ACC112 (cell line): ENCODE measurements around the gene TXNRD3.
A peak's percentile ranks its signal among the peaks of the same experiment; 100 is the strongest.

Experiments
- H2AFZ ChIP-seq: fragments of 200-600 bp; sonication (generic); one replicate; pipeline ENCODE4 v1.6.0; 2017; ENCODE audit warnings: antibody characterized with exemption, low read length; ENCODE audit not compliant: unreplicated experiment
- H3K27ac ChIP-seq: fragments of 200-600 bp; sonication (generic); 2 replicates; pipeline ENCODE4 v1.5.1; 2014; ENCODE audit warnings: low read depth, mild to moderate bottlenecking, antibody characterized with exemption, low read length, moderate library complexity
- H3K27me3 ChIP-seq: fragments of 200-600 bp; sonication (generic); 2 replicates; pipeline ENCODE4 v1.6.1; 2014; ENCODE audit warnings: mild to moderate bottlenecking, antibody characterized with exemption, low read length, moderate library complexity, mixed read lengths; ENCODE audit not compliant: insufficient read depth
- H3K36me3 ChIP-seq: fragments of 200-600 bp; sonication (generic); 2 replicates; pipeline ENCODE4 v1.6.1; 2016; ENCODE audit warnings: mild to moderate bottlenecking, antibody characterized with exemption, low read length, moderate library complexity, mixed read lengths; ENCODE audit not compliant: insufficient read depth
- H3K4me1 ChIP-seq: fragments of 200-600 bp; sonication (generic); one replicate; pipeline ENCODE4 v1.6.1; 2016; ENCODE audit warnings: low read length, mixed read lengths; ENCODE audit not compliant: insufficient read depth, unreplicated experiment, control insufficient read depth
- H3K4me3 ChIP-seq: fragments of 200-600 bp; sonication (generic); 2 replicates; pipeline ENCODE4 v1.5.1; 2014; ENCODE audit warnings: mild to moderate bottlenecking, low read depth, low read length
- H3K79me2 ChIP-seq: fragments of 200-600 bp; sonication (generic); one replicate; pipeline ENCODE4 v1.6.0; 2016; ENCODE audit warnings: low read length; ENCODE audit not compliant: control insufficient read depth, unreplicated experiment, insufficient read depth

The TXNRD3 gene

DNA sequence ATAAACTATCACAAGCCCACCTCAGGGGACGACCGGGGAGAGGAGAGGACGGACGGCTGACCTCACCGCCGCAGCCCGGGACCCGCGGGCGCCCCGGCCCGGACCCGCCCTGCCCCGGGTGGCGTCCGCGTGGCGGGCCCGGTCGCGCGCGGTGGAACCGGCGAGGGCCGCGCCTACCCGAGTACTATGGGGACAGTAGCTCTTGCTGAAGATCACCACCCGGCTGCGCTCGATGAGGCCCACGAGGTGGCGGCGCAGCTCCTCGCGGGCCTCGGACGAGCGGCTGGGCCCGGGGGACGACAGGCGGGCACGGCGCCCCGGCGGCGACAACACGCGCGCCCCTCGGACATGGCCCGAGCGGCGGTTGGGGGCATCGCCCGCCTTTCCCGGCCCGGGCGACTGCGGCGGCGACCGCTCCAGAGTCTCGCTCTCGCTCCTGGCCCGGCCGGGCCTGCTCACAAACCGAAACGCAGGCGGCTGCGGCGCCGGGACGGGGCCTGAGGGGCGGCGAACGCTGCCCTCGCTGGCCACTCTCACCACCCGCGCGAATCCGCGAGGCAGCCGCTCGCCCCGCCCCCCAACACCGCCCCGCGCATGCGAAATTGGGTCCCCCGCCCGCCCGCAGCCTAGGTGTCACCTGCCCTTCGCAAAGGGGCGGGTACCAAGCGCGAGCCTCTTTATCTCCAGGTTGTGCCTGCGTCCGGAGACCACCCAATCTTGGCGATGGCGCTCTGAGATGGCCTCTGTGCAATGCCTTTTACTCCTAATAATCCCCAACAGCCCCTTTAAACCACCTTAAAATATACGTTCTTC lies at the start of gene TXNRD3:
Gene TXNRD3 (minus strand): TSS at position 554 of the 813 bp plus-strand sequence.
- Histone ChIP-seq H3K4me3 (peak within 1 kb of the TSS; percentile 81), H3K27me3 (peaks cover 5% of the 10 kb centered on the region; the same call in 1 of the 2 replicates), H2AFZ (peak within 1 kb of the TSS; percentile 98), H3K79me2 (peaks cover 16% of the 10 kb centered on the region), H3K36me3 (no peaks in the 10 kb centered on the region), H3K4me1 (peaks cover 8% of the 10 kb centered on the region), H3K27ac (peak within 1 kb of the TSS; percentile 41; the same call in 1 of the 2 replicates)

- H3K27ac ChIP-seq, result no peak within 1 kb of the TSS
These were observed 48.9 kb upstream of the TXNRD3 start, which contains the start of gene CHCHD6 for GRCh38 chr3:126703512-126704493. TSS of gene CHCHD6 (plus strand) at chr3:126704240. CDS start at chr3:126704313, 73 bp downstream.

GRCh38 chr3:126699011-126699410 lies 44.1 kb upstream of the TXNRD3 start:
- Histone ChIP-seq H3K79me2 (no peaks in the 10 kb centered on the region), H3K27ac (no peak overlapping the region), H2AFZ (no peak overlapping the region), H3K4me3 (no peak overlapping the region), H3K36me3 (no peaks in the 10 kb centered on the region), H3K4me1 (peaks cover 5% of the 10 kb centered on the region), H3K27me3 (peaks cover 75% of the 10 kb centered on the region)

More at GRCh38 chr3:126703512-126704493, 48.9 kb upstream of the TXNRD3 start, which contains the start of gene CHCHD6:
- H3K79me2 ChIP-seq, result no peaks in the 10 kb centered on the region
- H2AFZ ChIP-seq, result peak within 1 kb of the TSS; percentile 20
- H3K4me1 ChIP-seq, result peaks cover 8% of the 10 kb centered on the region
- peaks cover 33% of the 10 kb centered on the region for H3K27me3 ChIP-seq
- H3K36me3 ChIP-seq, result no peaks in the 10 kb centered on the region
- H3K4me3 ChIP-seq, result peak within 1 kb of the TSS; percentile 83

- Histone ChIP-seq H3K79me2 (no peaks in the 10 kb centered on the region), H3K27me3 (peaks cover 90% of the 10 kb centered on the region), H3K4me1 (no peaks in the 10 kb centered on the region), H3K4me3 (no peak overlapping the region), H3K27ac (no peak overlapping the region), H2AFZ (no peak overlapping the region), H3K36me3 (no peaks in the 10 kb centered on the region)
These were observed 41.9 kb upstream of the TXNRD3 start for GRCh38 chr3:126696701-126697267.

DNA sequence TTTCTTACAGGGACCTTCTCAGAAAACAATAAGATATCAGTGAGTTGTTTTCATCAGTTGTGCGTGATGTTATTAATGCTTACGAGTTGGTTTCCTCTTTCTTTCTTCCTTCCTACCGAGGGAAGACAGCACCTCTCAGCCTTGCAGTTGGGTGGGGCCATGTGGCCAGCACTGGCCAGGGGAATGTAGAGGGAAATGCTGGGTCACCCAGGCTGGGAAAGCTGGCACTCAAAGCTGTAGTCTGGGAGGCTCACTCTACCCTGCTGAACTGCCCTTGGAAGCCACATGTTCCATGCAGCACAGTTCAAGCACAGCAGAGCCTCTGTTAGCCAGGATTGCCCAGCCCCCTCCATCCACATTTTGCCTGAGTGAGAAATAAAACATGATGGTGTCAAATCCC lies 39.0 kb upstream of the TXNRD3 start:
- no peak overlapping the region for H3K27ac ChIP-seq
- H3K36me3 ChIP-seq, result no peaks in the 10 kb centered on the region
- no peaks in the 10 kb centered on the region for H3K79me2 ChIP-seq
- H3K4me1 ChIP-seq, result no peaks in the 10 kb centered on the region
- no peak overlapping the region for H3K4me3 ChIP-seq
- peaks cover 79% of the 10 kb centered on the region for H3K27me3 ChIP-seq
- H2AFZ ChIP-seq, result no peak overlapping the region

- H3K4me3 ChIP-seq, result no peak overlapping the region
- H2AFZ ChIP-seq, result no peak overlapping the region
- no peaks in the 10 kb centered on the region for H3K4me1 ChIP-seq
- no peaks in the 10 kb centered on the region for H3K36me3 ChIP-seq
- no peaks in the 10 kb centered on the region for H3K79me2 ChIP-seq
- H3K27ac ChIP-seq, result no peak overlapping the region
- peaks cover 73% of the 10 kb centered on the region for H3K27me3 ChIP-seq
These were observed 37.9 kb upstream of the TXNRD3 start for GRCh38 chr3:126692858-126693257.

DNA sequence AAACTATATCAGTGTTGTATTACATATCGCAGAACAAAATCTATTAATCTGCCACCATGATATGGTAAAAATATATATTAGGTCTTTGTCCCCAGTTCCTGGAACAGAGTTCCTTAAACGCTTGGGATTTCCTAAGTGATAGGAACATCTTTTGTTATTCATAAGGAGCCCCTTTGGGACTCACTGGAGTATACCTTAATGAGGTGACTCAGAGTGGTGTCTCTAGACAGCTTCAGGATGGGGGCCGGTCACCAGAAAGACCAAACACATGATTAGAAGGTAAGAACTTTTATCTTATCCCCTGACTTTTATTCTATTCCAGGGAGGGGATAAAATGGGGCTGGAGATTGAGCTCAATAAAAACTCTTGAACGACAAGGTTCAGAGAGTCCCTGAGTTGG lies 36.8 kb upstream of the TXNRD3 start:
- no peaks in the 10 kb centered on the region for H3K4me1 ChIP-seq
- H3K27me3 ChIP-seq, result peaks cover 66% of the 10 kb centered on the region

DNA sequence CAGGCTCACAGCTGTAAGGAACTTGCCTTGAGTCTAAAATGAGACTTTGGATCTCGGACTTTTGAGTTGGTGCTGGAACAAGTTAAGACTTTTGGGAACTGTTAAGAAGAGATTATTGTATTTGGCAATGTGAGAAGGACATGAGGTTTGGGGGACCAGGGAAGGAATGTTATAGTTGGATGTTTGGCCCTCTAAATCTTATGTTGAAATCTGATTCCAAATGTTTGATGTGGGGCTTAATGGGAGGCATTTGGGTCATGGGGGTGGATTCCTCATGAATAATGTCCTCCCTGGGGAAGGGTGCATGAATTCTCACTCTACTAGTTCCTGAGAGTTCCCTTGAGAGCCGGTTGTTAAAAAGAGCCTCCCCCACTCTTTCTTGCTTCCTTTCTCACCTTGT lies 30.6 kb upstream of the TXNRD3 start:
- Histone ChIP-seq H2AFZ (no peak overlapping the region), H3K27me3 (peaks cover 11% of the 10 kb centered on the region; the same call in 1 of the 2 replicates), H3K79me2 (no peaks in the 10 kb centered on the region), H3K27ac (no peak overlapping the region), H3K36me3 (no peaks in the 10 kb centered on the region), H3K4me3 (no peak overlapping the region), H3K4me1 (no peaks in the 10 kb centered on the region)

More for the DNA sequence above, 36.8 kb upstream of the TXNRD3 start:
- no peaks in the 10 kb centered on the region for H3K36me3 ChIP-seq
- H3K79me2 ChIP-seq, result no peaks in the 10 kb centered on the region
- H3K27ac ChIP-seq, result no peak overlapping the region
- H2AFZ ChIP-seq, result no peak overlapping the region
- H3K4me3 ChIP-seq, result no peak overlapping the region

DNA sequence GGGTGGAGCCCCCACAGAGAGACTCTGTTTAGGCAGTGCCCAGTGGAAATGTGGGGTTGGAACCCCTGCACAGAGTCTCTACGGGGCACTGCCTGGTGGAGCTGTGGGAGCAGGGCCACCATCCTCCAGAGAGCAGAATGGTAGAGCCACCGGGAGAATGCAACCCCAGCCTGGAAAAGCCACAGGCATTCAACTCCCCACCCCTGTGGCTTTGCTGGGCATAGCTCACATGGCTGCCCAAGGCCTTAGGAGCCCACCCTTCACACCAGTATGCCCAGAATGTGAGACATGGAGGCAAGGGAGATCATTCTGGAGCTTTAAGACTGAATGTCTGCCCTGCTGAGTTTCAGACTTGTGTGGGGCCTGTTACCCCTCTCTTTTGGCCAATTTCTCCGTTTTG lies 30.1 kb upstream of the TXNRD3 start:
- no peak overlapping the region for H2AFZ ChIP-seq
- H3K79me2 ChIP-seq, result no peaks in the 10 kb centered on the region
- H3K4me3 ChIP-seq, result no peak overlapping the region
- peaks cover 11% of the 10 kb centered on the region; the same call in 1 of the 2 replicates for H3K27me3 ChIP-seq
- no peak overlapping the region for H3K27ac ChIP-seq
- H3K4me1 ChIP-seq, result no peaks in the 10 kb centered on the region
- H3K36me3 ChIP-seq, result no peaks in the 10 kb centered on the region

- Histone ChIP-seq H3K4me1 (no peaks in the 10 kb centered on the region), H3K27me3 (peaks cover 8% of the 10 kb centered on the region; the same call in 1 of the 2 replicates), H3K79me2 (no peaks in the 10 kb centered on the region), H3K36me3 (no peaks in the 10 kb centered on the region), H2AFZ (no peak overlapping the region), H3K4me3 (no peak overlapping the region), H3K27ac (no peak overlapping the region)
These were observed 29.4 kb upstream of the TXNRD3 start for GRCh38 chr3:126684218-126684751.
